HG03045 (cell line): Measurements from ENCODE around the gene AMDHD2.
"Not testable (repeated sequence)": the region's sequence is repeated elsewhere in the genome, so short reads cannot be mapped to it uniquely, and the experiment has no call there.

Experiments used
- ATAC-seq: cut with Tn5 transposase; IDR thresholded peaks from one replicate; pipeline ENCODE4 v1.9.1; 2021; ENCODE audit warnings: mild to moderate bottlenecking, moderate library complexity; ENCODE audit not compliant: unreplicated experiment

AMDHD2 gene

GRCh38 chr16:2520097-2520783 is at the start of gene AMDHD2:
Gene AMDHD2 (plus strand): TSS chr16:2520371. CDS start chr16:2520459, 88 bp downstream.
- no peak for ATAC-seq

DNA sequence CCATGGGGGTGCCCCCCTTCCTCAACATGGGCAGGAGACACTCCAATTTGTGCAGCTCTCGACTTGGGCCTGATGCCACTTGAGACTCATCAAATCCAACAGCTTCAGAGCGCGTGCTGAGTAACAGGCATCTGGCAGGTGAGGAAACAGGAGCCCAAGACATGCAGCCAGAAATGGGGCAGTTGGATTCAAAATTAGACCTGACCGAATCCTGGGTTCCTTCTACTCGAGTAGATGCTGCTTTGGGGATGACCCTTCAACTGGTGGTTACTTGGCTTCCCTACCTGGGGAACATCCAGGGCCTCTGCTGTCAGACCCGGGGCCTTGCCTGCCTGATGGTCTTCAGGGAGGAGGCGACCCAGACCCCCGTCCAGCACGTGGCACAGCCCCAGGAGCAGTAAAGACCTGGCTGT is 49.6 kb upstream of the AMDHD2 start:
- no peak for ATAC-seq

DNA sequence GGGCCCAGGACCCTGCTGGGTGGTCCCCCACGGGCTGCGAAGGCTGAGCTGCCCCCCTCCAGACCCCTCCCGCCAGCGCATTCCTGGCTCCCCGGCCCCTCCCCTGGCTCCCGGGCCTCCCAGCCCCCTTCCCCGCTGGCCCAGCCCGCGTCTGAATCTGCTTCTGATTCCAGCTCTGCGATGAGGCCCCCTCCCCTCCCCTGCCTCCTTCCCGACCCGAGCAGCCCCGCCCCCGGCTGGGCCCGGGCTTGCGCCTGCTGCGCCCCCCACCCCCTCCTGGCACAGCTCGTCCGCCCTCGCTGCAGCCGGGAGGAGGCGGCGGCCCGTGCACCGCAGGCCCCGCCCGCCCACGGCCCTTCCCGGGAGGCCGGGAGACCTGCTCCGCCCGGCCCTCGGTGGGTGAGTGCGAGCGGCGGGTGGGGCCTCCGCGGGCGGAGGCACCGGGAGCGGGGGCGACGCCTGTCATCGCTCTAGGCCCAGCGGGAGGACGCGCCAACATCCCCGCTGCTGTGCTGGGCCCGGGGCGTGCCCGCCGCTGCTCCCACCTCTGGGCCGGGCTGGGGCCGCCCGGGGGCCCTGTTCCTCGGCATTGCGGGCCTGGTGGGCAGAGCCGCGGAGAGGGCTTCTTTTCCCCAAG is 49.0 kb upstream of the AMDHD2 start, which contains the start of gene NTN3:
Gene NTN3 (plus strand): TSS at position 282 of the 637 bp plus-strand sequence. CDS start 405 bp downstream, outside the sequence.
- no peak for ATAC-seq

DNA sequence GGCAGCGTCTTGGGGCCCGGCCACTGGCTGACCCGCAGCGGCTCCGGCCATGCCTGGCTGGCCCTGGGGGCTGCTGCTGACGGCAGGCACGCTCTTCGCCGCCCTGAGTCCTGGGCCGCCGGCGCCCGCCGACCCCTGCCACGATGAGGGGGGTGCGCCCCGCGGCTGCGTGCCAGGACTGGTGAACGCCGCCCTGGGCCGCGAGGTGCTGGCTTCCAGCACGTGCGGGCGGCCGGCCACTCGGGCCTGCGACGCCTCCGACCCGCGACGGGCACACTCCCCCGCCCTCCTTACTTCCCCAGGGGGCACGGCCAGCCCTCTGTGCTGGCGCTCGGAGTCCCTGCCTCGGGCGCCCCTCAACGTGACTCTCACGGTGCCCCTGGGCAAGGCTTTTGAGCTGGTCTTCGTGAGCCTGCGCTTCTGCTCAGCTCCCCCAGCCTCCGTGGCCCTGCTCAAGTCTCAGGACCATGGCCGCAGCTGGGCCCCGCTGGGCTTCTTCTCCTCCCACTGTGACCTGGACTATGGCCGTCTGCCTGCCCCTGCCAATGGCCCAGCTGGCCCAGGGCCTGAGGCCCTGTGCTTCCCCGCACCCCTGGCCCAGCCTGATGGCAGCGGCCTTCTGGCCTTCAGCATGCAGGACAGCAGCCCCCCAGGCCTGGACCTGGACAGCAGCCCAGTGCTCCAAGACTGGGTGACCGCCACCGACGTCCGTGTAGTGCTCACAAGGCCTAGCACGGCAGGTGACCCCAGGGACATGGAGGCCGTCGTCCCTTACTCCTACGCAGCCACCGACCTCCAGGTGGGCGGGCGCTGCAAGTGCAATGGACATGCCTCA is 48.3 kb upstream of the AMDHD2 start:
- ATAC-seq, result no peak

DNA sequence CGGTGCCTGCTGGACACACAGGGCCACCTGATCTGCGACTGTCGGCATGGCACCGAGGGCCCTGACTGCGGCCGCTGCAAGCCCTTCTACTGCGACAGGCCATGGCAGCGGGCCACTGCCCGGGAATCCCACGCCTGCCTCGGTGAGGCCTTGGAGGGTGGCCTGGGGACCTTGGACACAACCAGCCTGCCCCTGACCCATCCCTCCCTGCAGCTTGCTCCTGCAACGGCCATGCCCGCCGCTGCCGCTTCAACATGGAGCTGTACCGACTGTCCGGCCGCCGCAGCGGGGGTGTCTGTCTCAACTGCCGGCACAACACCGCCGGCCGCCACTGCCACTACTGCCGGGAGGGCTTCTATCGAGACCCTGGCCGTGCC is 47.7 kb upstream of the AMDHD2 start:
- ATAC-seq, result no peak

GRCh38 chr16:2472885-2473445 is 47.2 kb upstream of the AMDHD2 start:
- no peak for ATAC-seq

- ATAC-seq, result no peak
These were observed 46.7 kb upstream of the AMDHD2 start for GRCh38 chr16:2473446-2473926.

- peak; percentile 16 for ATAC-seq
These were observed 45.9 kb upstream of the AMDHD2 start for GRCh38 chr16:2473999-2474876.

DNA sequence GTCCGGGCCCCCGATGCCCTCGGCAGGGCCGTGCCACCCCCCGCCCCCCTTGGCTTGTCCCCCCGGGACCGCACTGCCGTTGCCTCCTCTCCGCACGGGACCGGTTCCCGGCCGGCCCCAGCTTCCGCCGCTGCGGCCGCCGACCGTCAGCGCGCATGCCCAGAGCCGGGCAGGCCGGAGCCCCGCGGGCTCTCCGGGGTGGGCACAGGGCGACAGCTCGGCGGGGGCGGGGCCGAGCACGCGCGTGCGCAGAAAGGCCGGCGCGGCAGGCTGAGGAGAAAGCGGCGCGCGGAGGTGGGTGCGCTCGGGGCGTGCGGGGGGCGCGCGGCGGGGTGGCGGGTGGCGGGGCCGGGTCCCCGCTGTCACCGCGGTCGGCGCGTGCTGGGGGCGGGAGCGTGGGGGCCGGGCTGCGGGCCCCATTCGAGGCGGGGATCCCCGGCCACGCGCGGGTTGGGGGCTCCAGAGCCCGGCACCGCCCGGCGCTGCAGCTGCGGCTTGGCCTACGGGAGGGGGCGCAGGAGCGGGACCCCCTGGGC is 45.2 kb upstream of the AMDHD2 start, which contains the start of gene TBC1D24:
Gene TBC1D24 (plus strand): TSS at position 251 of the 536 bp plus-strand sequence. CDS start 21,022 bp downstream, outside the sequence.
- peak; percentile 72 for ATAC-seq

DNA sequence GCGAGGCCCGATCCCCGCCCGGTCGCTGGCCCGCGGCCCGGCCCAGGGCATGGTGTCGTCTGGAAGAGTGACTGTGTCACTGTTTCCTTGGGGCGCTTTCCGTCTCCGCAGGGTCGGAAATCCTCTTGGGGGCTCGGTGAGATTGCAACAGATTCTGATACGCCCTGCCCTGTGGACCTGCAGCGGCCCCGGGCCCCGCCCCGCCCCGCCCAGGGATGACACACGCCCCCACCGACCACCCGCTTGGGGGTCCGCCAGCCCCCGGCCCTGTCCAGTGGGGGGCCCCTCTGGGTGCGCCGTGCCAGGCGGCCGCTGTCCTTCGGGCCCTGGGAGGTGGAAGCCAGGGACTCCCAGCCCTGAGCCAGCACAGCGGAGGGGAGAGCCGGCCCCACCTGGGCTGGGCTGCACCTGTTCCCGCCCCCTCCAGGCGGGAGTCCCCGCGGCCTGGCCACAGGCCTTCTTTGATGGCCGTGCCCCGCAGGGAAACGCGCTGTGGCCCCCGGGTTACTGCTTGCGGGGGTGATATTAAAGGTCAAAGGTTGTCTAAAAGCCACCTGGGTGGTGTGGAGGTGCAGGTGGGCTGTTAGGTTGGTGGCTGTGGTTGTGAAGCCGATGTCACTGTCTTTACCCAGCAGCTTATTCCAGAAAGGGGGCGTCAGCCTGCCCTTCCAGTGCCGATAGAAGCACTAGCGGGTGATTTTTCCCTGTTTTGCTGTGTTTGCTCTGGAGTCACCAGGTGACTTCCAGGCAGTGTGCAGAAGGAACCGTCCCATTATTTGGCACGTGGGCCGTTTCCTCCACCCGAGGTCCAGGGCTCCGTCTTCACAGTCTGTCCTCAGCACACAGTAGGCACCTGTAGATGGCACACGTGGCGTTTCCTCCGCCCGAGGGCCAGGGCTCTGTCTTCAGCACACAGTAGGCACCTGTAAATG is 44.5 kb upstream of the AMDHD2 start:
- ATAC-seq, result peak; percentile 2

- no peak for ATAC-seq
These were observed 43.8 kb upstream of the AMDHD2 start for GRCh38 chr16:2476345-2476720.

- ATAC-seq, result no peak
These were observed 43.4 kb upstream of the AMDHD2 start for GRCh38 chr16:2476741-2477140.

GRCh38 chr16:2477327-2477726 is 42.8 kb upstream of the AMDHD2 start:
- ATAC-seq, result no peak

DNA sequence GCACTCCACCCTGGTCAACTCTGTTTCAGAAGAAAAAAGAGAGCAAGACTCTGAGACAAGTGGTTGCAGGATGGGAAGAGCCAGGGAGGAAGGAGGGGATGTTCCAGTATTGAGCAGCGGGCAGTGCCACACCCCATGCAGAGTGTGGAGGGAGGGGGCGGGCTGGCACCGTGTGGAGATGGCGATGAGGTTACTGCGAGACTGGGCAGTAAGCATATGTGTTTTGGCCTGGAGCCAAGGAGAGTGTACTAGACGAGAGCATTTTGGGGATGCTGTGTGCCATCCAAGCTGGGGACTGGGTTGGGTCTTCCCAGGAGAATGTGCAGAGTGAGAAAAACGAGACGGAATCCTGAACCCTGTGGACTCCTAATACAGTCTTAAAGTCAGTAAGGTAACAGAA is 41.9 kb upstream of the AMDHD2 start:
- no peak for ATAC-seq

- ATAC-seq, result not testable (repeated sequence)
These were observed 40.2 kb upstream of the AMDHD2 start for GRCh38 chr16:2479996-2480395.

- ATAC-seq, result no peak
These were observed 39.2 kb upstream of the AMDHD2 start for GRCh38 chr16:2480948-2481347.

DNA sequence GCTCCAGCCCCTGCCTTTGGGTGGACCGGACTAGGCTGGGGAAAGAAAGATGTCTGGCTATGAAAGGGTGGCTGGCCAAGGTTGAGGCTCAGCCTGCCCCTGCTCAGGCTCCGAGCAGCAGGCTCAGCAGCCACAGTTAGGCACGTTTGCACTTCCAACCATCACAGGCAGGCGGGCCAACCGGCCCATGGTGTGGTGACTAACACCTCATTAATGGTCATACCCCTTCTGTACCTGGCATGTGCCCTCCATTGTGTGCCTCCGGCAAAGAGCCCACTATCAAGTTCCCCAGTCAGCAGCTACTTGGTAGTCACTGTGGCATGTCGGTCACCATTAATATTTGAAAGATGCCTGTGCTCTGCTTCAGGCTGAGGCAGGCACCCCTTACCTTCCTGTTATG is 38.5 kb upstream of the AMDHD2 start:
- ATAC-seq, result no peak

DNA sequence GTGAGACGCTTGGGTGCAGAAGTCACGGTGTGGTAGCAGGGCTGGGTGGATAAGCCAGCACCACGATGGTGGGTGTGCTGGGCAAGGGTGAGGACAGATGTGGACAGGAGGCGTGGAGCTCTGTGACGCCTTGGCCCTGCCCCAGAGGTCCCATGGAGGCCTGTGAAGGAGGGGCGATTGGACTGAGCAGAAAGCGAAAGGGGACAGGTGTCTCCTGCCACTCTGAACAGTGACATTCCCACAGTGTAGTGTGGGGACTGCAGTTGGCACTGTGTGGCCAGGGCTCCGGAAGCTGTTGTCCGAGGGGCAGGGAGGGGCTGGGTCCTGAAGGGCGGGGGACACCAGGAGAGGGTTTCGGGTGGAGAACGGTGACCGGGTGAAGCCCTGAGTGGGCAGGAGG is 37.9 kb upstream of the AMDHD2 start:
- ATAC-seq, result no peak
